Raji (cell line): ENCODE results near the gene GGT1.
"Not testable (repeated sequence)": the region's sequence is repeated elsewhere in the genome, so short reads cannot be mapped to it uniquely, and the experiment has no call there.

Experiments
- POLR2A ChIP-seq: IDR thresholded peaks from 2 replicates; pipeline ENCODE4 v1.6.1; 2011; ENCODE audit warnings: low read depth, low read length, control low read depth; ENCODE audit not compliant: insufficient read depth

The GGT1 gene

DNA sequence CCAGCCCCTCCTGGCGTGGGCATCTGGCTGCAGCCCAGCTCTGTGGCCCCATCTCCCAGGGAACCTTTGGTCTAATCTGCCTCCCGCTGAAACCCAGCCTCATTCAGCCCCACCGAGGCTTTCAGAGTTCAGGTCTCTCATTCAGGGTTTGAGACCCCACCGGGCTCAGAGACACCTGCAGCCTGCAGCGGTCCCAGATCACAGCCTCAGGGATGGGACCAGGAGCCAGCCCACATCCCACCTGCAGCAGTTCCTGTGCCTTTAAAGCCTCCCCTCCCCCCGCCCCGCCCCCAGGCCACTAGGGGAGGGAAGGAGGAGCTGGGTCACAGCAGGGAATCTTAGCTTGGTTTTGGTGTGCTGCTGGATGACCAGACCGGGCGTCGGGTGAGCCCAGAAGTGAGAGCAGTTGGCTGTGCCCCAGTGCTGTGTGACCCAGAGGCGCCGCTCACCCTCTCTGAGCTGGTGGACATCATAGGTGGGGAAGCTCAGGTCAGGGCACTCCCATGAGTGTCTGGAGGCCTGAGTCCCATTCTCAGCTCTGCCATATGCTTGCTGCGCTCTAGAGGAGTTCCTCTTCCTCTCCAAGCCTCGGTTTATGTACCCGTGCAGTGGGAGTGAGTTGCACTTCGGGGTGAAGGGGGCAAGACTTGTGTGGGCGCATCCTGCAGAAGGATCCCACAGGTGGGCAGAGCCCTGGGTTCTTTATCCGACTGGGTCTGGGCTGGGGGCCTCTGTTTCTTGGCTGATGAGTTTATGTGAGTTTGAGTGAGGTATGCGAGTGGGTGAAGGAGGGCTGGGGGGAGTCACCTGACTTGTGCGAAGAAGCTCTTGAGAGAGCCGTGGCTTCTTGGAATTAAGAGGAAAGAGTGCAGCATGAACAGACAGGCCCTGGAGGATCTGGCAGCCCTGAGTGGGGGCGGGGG, at the start of gene GGT1:
Gene GGT1, plus strand, starts transcription at position 347 of the 923 bp plus-strand sequence. CDS start 7,889 bp downstream, outside the sequence.
- not testable (repeated sequence) for TF ChIP-seq POLR2A

- peak; percentile 34; the same call in 1 of the 2 replicates for TF ChIP-seq POLR2A
Observed at GRCh38 chr22:24553597-24554312, 49.2 kb upstream of the GGT1 start.

- peak; percentile 59 for TF ChIP-seq POLR2A
Observed at GRCh38 chr22:24554313-24555164, 48.5 kb upstream of the GGT1 start, which contains the start of gene GUCD1. Gene GUCD1 (minus strand): TSS chr22:24555138. CDS start chr22:24554991, 147 bp downstream.

DNA sequence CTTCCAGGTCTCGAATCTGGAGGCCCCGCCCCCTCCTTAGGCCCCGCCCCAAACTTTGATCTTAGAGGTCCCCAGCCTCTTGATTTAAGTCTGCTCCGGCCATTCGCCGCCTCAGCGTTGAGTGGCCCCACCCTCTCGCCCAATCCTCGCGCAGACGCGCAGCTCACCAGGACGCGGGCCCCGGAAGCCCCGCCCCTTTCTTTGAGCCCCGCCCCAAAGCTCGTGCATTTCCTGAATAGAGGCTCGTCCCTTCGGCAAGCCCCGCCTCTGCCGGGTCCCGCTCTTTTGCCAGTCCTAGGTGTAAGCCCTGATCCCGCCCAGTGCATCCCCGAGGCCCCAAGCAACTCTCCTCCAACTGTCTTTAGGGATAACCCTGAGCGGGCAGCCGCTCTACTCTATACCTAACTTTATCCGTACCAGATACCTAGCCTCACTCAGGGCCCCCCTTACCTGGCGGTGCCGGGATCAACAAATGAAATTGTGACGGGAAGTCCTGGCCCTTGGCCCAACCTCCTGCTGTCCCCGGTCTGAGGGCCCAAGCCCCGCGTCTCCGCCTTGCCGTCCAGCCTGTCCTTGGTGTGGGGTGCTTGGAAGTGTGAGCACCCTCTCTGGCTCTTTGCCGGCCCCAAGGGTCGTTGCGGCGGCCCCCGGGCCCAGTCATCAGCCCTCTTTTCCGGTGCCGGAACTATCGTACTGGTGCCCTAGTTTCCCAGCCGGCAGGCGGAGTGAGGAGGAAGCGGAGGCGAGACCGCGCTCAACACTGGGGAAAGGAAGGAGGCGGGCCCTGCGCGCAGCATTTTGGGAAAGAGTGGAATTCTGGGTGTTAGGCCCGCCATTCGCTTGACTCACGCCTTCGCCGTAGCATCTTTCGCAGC, 47.6 kb upstream of the GGT1 start, which contains the start of gene SNRPD3:
Gene SNRPD3, plus strand, starts transcription at position 835 of the 875 bp plus-strand sequence. CDS start 1,676 bp downstream, outside the sequence.
- peak; percentile 88 for TF ChIP-seq POLR2A

GRCh38 chr22:24559471-24559870, 43.5 kb upstream of the GGT1 start:
- TF ChIP-seq POLR2A, result no peak

DNA sequence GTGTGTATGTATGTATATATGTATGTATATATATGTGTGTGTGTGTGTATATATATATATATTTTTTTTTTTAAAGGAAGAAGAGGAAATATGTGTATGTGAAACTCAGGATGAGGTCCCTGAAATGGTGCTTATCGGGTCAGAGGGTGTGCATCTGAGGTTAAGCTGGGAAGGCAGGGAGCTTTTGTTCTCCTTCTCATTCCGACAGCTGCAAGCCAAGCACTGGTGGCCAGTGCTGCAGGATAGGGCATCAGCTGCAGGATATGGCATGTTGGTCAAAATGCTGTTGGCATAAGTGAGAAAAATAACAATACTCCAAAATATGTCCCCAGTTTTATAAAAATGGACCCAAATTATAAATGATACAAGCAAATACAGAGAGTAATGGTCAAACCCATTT, 39.7 kb upstream of the GGT1 start:
- TF ChIP-seq POLR2A, result no peak

DNA sequence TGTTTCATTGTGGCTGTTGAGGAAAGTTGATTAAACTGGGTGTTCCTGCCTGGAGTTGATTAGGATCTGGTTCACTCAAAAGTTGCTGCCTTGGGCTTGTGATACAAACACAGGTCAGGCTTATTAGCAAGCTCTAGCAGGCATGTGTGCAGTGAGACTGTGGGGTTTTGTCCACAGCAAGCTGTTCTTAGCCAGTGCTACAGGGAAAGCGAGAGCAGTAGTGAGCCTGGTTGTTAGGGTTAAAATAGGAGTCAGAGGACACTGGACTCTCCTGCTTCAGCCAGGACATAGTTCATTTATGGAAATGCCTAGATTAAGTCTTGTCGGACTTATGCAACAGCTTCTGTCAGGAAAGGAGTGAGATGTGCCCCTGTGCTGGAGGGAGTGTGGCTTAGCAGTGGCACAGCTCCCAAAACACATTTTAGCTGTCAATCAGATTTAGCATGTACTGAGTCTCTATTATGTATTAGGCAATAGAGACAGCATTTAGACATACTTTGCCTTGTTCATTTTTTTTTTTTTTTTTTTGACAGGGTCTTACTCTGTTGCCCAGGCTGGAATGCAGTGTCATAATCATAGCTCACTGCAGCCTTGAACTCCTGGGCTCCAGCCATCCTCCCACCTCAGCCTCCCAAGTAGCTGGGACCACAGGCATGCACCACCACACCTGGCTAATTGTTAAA, 38.5 kb upstream of the GGT1 start:
- no peak for TF ChIP-seq POLR2A

- no peak for TF ChIP-seq POLR2A
Observed at GRCh38 chr22:24565077-24565476, 37.9 kb upstream of the GGT1 start.

DNA sequence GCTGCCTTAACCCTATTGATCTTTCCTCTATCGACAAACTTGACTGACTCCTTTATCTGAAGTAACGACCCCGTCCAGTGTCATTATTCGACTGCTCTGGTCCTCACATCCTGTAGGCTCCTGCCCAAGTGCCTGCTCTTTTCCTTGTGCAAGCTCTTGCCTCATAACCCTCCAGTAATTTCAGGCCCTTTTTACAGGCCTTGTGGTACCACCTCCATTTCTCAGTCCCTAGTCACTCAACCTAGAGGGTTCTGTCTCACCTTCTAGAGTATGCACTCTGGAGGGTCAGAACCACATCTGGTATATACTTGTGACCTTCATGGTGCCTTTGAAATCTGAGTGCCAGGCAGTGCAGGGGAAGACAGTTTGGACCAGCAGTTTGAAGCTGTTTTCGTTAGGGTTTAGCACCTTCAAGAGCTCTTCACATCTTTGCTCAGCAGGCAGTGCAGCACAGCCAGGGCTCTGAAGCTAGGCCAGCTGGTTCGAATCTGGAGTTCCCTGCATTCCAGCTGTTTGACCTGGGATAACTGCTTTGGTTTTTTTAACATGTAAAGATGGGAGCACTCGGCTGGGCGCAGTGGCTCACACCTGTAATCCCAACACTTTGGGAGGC, 36.0 kb upstream of the GGT1 start:
- no peak for TF ChIP-seq POLR2A

- TF ChIP-seq POLR2A, result no peak
Observed at GRCh38 chr22:24567668-24568067, 35.3 kb upstream of the GGT1 start.

- no peak for TF ChIP-seq POLR2A
Observed at GRCh38 chr22:24571266-24571665, 31.7 kb upstream of the GGT1 start.

- TF ChIP-seq POLR2A, result no peak
Observed at GRCh38 chr22:24576778-24577177, 26.2 kb upstream of the GGT1 start.
